A673 (cell line): ENCODE measurements around the gene CFAP298. TPM values are rescaled to one million over a fixed set of nuclear protein-coding genes. Genes with fewer than 3 reads are reported as not detected.
A peak's percentile ranks its signal among the peaks of the same experiment; 100 is the strongest.
"Not testable (repeated sequence)": the region's sequence is repeated elsewhere in the genome, so short reads cannot be mapped to it uniquely, and the experiment has no call there.

Source experiments
- BruUV-seq: library from RNA; stranded (reverse); fragments of 400-500 nt; replicated peaks from 2 replicates; lab custom pipeline; 2021; lab: Mats Ljungman, UMichigan
- CTCF ChIA-PET: fragments of 300-600 bp; sonication (Branson Sonifier 250); formaldehyde crosslinking; loops from one replicate; lab custom pipeline; 2022; ENCODE audit warnings: antibody characterized with exemption; lab: Charles Lee
- POLR2A ChIA-PET: fragments of 300-600 bp; sonication (Branson Sonifier 250); formaldehyde crosslinking; loops from one replicate; lab custom pipeline; 2022; ENCODE audit warnings: antibody characterized with exemption; ENCODE audit not compliant: low non-redundant PET; lab: Charles Lee
- DNase-seq: peaks from one replicate; pipeline ENCODE4 v3.0.0-alpha.2; 2015; ENCODE audit warnings: low spot score
- H3K27ac ChIP-seq: fragments of 200-600 bp; sonication (generic); 2 replicates; pipeline ENCODE4 v1.5.1; 2016; ENCODE audit warnings: mixed run types, low read depth, mild to moderate bottlenecking, mixed read lengths, antibody characterized with exemption, low read length; ENCODE audit not compliant: poor library complexity, severe bottlenecking
- H3K27me3 ChIP-seq: fragments of 200-600 bp; sonication (generic); replicated peaks from 2 replicates; pipeline ENCODE4 v1.6.1; 2017; ENCODE audit warnings: mixed run types, low read depth, mild to moderate bottlenecking, mixed read lengths, antibody characterized with exemption, low read length; ENCODE audit not compliant: insufficient read depth, poor library complexity
- H3K36me3 ChIP-seq: fragments of 200-600 bp; sonication (generic); 2 replicates; pipeline ENCODE4 v1.6.1; 2016; ENCODE audit warnings: mixed run types, mild to moderate bottlenecking, mixed read lengths, antibody characterized with exemption, low read length; ENCODE audit not compliant: insufficient read depth, poor library complexity, severe bottlenecking
- H3K4me1 ChIP-seq: fragments of 200-600 bp; sonication (generic); 2 replicates; pipeline ENCODE4 v1.6.1; 2017; ENCODE audit warnings: mixed run types, mild to moderate bottlenecking, mixed read lengths, antibody characterized with exemption, low read length; ENCODE audit not compliant: insufficient read depth, poor library complexity, severe bottlenecking
- H3K4me3 ChIP-seq: fragments of 200-600 bp; sonication (generic); 2 replicates; pipeline ENCODE4 v1.5.1; 2016; ENCODE audit warnings: low read depth, mixed run types, mild to moderate bottlenecking, mixed read lengths, low read length; ENCODE audit not compliant: poor library complexity, severe bottlenecking
- H3K9me3 ChIP-seq: fragments of 200-600 bp; sonication (generic); 2 replicates; pipeline ENCODE4 v1.6.1; 2016; ENCODE audit warnings: mixed run types, low read depth, mild to moderate bottlenecking, mixed read lengths, antibody characterized with exemption, low read length; ENCODE audit not compliant: poor library complexity, severe bottlenecking
- EZH2 ChIP-seq: fragments of 200-600 bp; sonication (generic); IDR thresholded peaks from 2 replicates; pipeline ENCODE4 v1.6.1; 2017; ENCODE audit warnings: borderline replicate concordance, low read depth, mild to moderate bottlenecking, mixed read lengths, antibody characterized with exemption, low read length; ENCODE audit not compliant: poor library complexity, severe bottlenecking
- intact Hi-C: fragments of 100-400 bp; cut with micrococcal nuclease; formaldehyde crosslinking; loops from one replicate; pipeline ENCODE4 v1.10.0; 2022; ENCODE audit not compliant: unreplicated experiment
- total RNA-seq: library from RNA; stranded (reverse); gene quantifications from 2 replicates; pipeline ENCODE4 v1.2.3, GENCODE V29; 2021
- TF ChIP-seq, protein P1 (sequence below): fragments of 300-800, 200-600 bp; sonication (generic); conservative IDR thresholded peaks from 2 replicates; pipeline ENCODE4 v1.5.1; 2017; ENCODE audit warnings: low read depth, mild to moderate bottlenecking, antibody characterized with exemption, low read length, moderate library complexity, mixed read lengths

The CFAP298 gene
- total RNA-seq, 1 experiment from 2014 or later: 55.2 TPM

DNA sequence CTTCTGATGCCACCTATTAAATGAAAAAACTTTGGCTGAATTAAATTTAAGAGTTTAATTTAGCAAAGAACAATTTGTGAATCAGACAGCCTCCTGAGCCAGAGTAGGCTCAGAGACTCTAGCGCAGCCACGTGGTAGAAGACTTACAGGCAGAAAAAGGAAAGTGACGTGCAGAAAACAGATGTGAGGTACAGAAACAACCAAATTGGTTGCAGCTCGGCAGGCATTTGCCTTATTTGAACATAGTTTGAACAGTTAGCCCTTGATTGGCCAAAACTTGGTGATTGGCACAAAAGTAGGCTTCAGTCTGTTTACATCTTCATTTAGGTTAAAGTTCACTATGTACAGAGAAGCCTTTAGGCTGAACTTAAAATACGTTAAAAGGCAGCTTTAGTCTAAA is 49.8 kb downstream of the CFAP298 start:
- peak; percentile 72 for DNase-seq

DNA sequence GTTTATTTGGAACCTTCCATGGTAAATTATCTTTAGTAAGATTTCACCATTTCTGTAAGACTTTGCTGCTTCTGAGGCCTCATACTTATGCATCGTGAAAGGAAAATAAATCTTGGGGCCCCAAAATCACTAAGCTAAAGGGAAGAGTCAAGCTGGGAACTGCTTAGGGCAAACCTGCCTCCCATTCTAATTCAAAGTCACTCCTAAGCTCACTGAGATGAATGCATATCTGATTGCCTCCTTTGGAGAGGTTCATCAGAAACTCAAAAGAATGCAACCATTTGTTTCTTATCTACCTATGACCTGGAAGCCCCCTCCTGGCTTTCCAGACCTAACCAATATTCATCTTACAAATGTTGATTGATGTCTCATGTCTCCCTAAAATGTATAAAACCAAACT is 50.7 kb downstream of the CFAP298 start:
- CTCF ChIA-PET: interaction anchor here (0.9 to 1.2 kb wide), 2 partner anchors 40 to 158 kb away, joined by 3 to 5 read pairs; no protein-coding TSS in a partner anchor
- BruUV-seq, H3K27ac ChIP-seq, intact Hi-C loops, H3K36me3 ChIP-seq, POLR2A ChIA-PET, H3K4me3 ChIP-seq, H3K27me3 ChIP-seq, H3K9me3 ChIP-seq, DNase-seq, H3K4me1 ChIP-seq: not testable (repeated sequence)

More for the DNA sequence above, 49.8 kb downstream of the CFAP298 start:
- ChIA-PET POLR2A (no interaction called here), CTCF (interaction anchor here (1.2 kb wide), 1 partner anchor 159 kb away, joined by 3 read pairs; no protein-coding TSS in a partner anchor)
- no peak for TF ChIP-seq EZH2
- TF ChIP-seq, protein P1, sequence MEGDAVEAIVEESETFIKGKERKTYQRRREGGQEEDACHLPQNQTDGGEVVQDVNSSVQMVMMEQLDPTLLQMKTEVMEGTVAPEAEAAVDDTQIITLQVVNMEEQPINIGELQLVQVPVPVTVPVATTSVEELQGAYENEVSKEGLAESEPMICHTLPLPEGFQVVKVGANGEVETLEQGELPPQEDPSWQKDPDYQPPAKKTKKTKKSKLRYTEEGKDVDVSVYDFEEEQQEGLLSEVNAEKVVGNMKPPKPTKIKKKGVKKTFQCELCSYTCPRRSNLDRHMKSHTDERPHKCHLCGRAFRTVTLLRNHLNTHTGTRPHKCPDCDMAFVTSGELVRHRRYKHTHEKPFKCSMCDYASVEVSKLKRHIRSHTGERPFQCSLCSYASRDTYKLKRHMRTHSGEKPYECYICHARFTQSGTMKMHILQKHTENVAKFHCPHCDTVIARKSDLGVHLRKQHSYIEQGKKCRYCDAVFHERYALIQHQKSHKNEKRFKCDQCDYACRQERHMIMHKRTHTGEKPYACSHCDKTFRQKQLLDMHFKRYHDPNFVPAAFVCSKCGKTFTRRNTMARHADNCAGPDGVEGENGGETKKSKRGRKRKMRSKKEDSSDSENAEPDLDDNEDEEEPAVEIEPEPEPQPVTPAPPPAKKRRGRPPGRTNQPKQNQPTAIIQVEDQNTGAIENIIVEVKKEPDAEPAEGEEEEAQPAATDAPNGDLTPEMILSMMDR: peak; percentile 61
- Histone ChIP-seq H3K4me1 (no peaks in the 10 kb centered on the region), H3K4me3 (no peak overlapping the region), H3K27me3 (no peaks in the 10 kb centered on the region), H3K36me3 (no peaks in the 10 kb centered on the region), H3K27ac (peak overlapping the region; percentile 31), H3K9me3 (peaks cover 4% of the 10 kb centered on the region)
- intact Hi-C loops: loop anchor here (2.0 kb wide), 1 partner anchor 148 kb away; no protein-coding TSS in a partner anchor
- no TSS peak for BruUV-seq

DNA sequence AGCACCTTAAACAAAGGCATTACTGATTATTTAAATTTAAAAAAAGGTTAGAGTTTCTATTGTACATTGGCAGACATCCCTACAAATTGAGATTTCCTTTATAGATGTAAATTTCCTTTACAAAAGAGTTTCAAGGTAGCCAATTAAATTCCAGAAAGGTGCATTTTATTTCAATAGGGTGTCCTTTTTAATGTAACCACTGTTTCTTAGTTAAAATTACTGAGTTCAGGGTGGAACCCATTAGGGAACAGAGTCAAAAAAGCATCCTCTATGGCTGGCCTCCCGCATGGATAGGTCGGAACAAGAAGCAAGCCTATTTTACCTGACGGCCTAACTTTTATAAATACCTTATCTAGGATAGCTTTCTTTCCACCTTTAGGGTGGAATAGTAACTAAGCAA is 51.3 kb downstream of the CFAP298 start:
- Histone ChIP-seq H3K27me3 (no peaks in the 10 kb centered on the region), H3K9me3 (peaks cover 4% of the 10 kb centered on the region), H3K4me3 (no peak overlapping the region), H3K27ac (no peak overlapping the region), H3K36me3 (no peaks in the 10 kb centered on the region), H3K4me1 (no peaks in the 10 kb centered on the region)
- TF ChIP-seq, protein P1: no peak
- no peak for TF ChIP-seq EZH2
- CTCF ChIA-PET: no interaction called here
- DNase-seq: no peak
- intact Hi-C loops: no loop called here
- POLR2A ChIA-PET: no interaction called here
- BruUV-seq: no TSS peak

DNA sequence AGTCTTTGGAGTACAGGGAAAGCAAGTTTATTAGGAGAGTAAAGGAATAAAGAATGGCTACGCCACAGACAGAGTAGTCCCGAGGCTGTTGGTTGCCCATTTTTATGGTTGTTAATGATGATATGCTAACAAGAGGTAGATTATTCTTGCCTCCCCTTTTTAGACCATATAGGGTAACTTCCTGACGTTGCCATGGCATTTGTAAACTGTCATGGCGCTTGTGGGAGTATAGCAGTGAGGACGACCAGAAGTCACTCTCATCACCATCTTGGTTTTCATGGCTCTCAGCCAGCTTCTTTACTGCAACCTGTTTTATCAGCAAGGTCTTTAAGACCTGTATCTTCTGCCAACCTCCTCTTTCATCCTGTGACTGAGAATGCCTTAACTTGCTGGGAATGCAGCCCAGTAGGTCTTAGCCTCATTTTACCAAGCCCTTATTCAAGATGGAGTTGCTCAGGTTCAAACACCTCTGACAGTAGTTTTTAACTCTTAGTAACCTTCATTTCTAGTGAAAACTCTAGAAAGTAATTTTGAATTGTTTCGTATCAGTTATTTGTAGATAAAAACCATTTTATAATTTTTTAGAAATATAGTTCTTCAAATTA is 53.1 kb downstream of the CFAP298 start:
- no peak for DNase-seq
- H3K36me3 ChIP-seq: no peaks in the 10 kb centered on the region
- BruUV-seq: no TSS peak
- no peaks in the 10 kb centered on the region for H3K4me1 ChIP-seq
- H3K27me3 ChIP-seq: no peaks in the 10 kb centered on the region
- ChIA-PET CTCF (no interaction called here), POLR2A (no interaction called here)
- H3K9me3 ChIP-seq: no peaks in the 10 kb centered on the region
- intact Hi-C loops: no loop called here
- no peak overlapping the region for H3K4me3 ChIP-seq
- TF ChIP-seq, protein P1: no peak
- TF ChIP-seq EZH2: no peak
- no peak overlapping the region for H3K27ac ChIP-seq
